Ishikawa (cell line): ENCODE measurements around the gene FAM131A.

Experiments
- CEBPB ChIP-seq: IDR thresholded peaks from 2 replicates; pipeline ENCODE4 v1.6.1; 2012
- CREB1 ChIP-seq: IDR thresholded peaks from 2 replicates; pipeline ENCODE4 v1.6.1; 2012; ENCODE audit warnings: low read depth
- EGR1 ChIP-seq: IDR thresholded peaks from 2 replicates; pipeline ENCODE4 v1.6.1; 2012
- EP300 ChIP-seq: IDR thresholded peaks from 2 replicates; pipeline ENCODE4 v1.6.1; 2012; ENCODE audit warnings: borderline replicate concordance
- FOXM1 ChIP-seq: IDR thresholded peaks from 2 replicates; pipeline ENCODE4 v1.6.1; 2012; ENCODE audit warnings: low read depth, borderline replicate concordance
- RAD21 ChIP-seq: IDR thresholded peaks from 2 replicates; pipeline ENCODE4 v1.6.1; 2012; ENCODE audit warnings: low read depth
- REST ChIP-seq: IDR thresholded peaks from 2 replicates; pipeline ENCODE4 v1.6.1; 2012; ENCODE audit warnings: low read depth, mild to moderate bottlenecking
- TAF1 ChIP-seq: IDR thresholded peaks from 2 replicates; pipeline ENCODE4 v1.6.1; 2012; ENCODE audit warnings: low read depth, mild to moderate bottlenecking
- TCF12 ChIP-seq: IDR thresholded peaks from 2 replicates; pipeline ENCODE4 v1.6.1; 2012; ENCODE audit warnings: low read depth
- TEAD4 ChIP-seq: IDR thresholded peaks from 2 replicates; pipeline ENCODE4 v1.6.1; 2012
- USF1 ChIP-seq: IDR thresholded peaks from 2 replicates; pipeline ENCODE4 v1.6.1; 2012
- YY1 ChIP-seq: IDR thresholded peaks from 2 replicates; pipeline ENCODE4 v1.6.1; 2012; ENCODE audit warnings: low read depth
- ZBTB7A ChIP-seq: IDR thresholded peaks from 2 replicates; pipeline ENCODE4 v1.6.1; 2012; ENCODE audit warnings: low read depth
- TF ChIP-seq, protein P1 (sequence below): IDR thresholded peaks from 2 replicates; pipeline ENCODE4 v1.6.1; 2012

DNA sequence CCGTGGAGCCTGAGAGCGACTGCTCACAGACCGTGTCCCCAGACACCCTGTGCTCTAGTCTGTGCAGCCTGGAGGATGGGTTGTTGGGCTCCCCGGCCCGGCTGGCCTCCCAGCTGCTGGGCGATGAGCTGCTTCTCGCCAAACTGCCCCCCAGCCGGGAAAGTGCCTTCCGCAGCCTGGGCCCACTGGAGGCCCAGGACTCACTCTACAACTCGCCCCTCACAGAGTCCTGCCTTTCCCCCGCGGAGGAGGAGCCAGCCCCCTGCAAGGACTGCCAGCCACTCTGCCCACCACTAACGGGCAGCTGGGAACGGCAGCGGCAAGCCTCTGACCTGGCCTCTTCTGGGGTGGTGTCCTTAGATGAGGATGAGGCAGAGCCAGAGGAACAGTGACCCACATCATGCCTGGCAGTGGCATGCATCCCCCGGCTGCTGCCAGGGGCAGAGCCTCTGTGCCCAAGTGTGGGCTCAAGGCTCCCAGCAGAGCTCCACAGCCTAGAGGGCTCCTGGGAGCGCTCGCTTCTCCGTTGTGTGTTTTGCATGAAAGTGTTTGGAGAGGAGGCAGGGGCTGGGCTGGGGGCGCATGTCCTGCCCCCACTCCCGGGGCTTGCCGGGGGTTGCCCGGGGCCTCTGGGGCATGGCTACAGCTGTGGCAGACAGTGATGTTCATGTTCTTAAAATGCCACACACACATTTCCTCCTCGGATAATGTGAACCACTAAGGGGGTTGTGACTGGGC lies 7.3 kb downstream of the FAM131A start:
- TF ChIP-seq REST (no peak), EP300 (no peak), FOXM1 (no peak), USF1 (no peak), CEBPB (no peak), TCF12 (no peak), YY1 (no peak), EGR1 (no peak), CREB1 (no peak), RAD21 (no peak), TEAD4 (no peak), TAF1 (no peak), ZBTB7A (no peak)
- TF ChIP-seq, protein P1, sequence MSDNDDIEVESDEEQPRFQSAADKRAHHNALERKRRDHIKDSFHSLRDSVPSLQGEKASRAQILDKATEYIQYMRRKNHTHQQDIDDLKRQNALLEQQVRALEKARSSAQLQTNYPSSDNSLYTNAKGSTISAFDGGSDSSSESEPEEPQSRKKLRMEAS, result no peak
